H1 (cell line): Measurements from ENCODE around the gene LDLRAD4. TPM values are rescaled to one million over a fixed set of nuclear protein-coding genes. Genes with fewer than 3 reads are reported as not detected.

ENCODE experiments used
- GABPA ChIP-seq: IDR thresholded peaks from 2 replicates; pipeline ENCODE4 v1.6.1; 2011; ENCODE audit warnings: mild to moderate bottlenecking, low read length, moderate library complexity, borderline replicate concordance; ENCODE audit not compliant: insufficient read depth
- GTF2F1 ChIP-seq: IDR thresholded peaks from 2 replicates; pipeline ENCODE4 v1.6.1; 2012; ENCODE audit warnings: low read depth, low read length, improper control_type of control experiment, borderline replicate concordance
- KDM4A ChIP-seq: IDR thresholded peaks from one replicate; pipeline ENCODE4 v1.7.1; 2012; ENCODE audit warnings: low read depth, mild to moderate bottlenecking, moderate library complexity, low read length, inconsistent platforms; ENCODE audit not compliant: severe bottlenecking
- POLR2A ChIP-seq, 2 experiments: IDR thresholded peaks; 1 replicate in 1 of 2; 2 replicates in 1 of 2; pipeline ENCODE4 v1.6.1; 2011; ENCODE audit warnings: low read depth in 2 of 2, low read length in 2 of 2, mild to moderate bottlenecking in 2 of 2; ENCODE audit errors: control extremely low read depth in 1 of 2
- SAP30 ChIP-seq: fragments of 300-600 bp; sonication (generic); IDR thresholded peaks from 2 replicates; pipeline ENCODE4 v1.7.1; 2012; ENCODE audit warnings: low read length, moderate library complexity, mild to moderate bottlenecking, inconsistent platforms; ENCODE audit not compliant: insufficient read depth, insufficient replicate concordance
- SP4 ChIP-seq: IDR thresholded peaks from 2 replicates; pipeline ENCODE4 v1.6.1; 2012; ENCODE audit warnings: low read length, inconsistent platforms
- TEAD4 ChIP-seq: IDR thresholded peaks from 2 replicates; pipeline ENCODE4 v1.6.1; 2012; ENCODE audit warnings: low read depth, low read length, inconsistent platforms, mixed read lengths
- ZNF274 ChIP-seq: IDR thresholded peaks from 2 replicates; pipeline ENCODE4 v1.7.0; 2012; ENCODE audit warnings: low read length, borderline replicate concordance; ENCODE audit errors: extremely low read depth
- polyA plus RNA-seq, 7 experiments: library from polyadenylated mRNA; depleted of rRNA in 3 of 7; stranded (reverse) in 5 of 7; unstranded in 2 of 7; fragments of >200 nt in 5 of 7; fragments of 200-250 nt in 2 of 7; gene quantifications; 1 replicate in 5 of 7; 2 replicates in 1 of 7; 4 replicates in 1 of 7; pipeline versions ENCODE4 v1.2.1 to v1.2.3, GENCODE V29; 2011 to 2013; ENCODE audit warnings: missing spikeins in 2 of 7, mixed read lengths in 2 of 7
- total RNA-seq: library from RNA; stranded (reverse); fragmentation: NEBNext Ultra II Directional; extraction: Animal tissue kit (Norgen Biotek cat#: 25700); gene quantifications from 2 replicates; pipeline ENCODE4 v1.2.1, GENCODE V29; 2021
- TF ChIP-seq, protein P1 (sequence below): fragments of 300-600 bp; sonication (generic); IDR thresholded peaks from 2 replicates; pipeline ENCODE4 v1.7.1; 2012; ENCODE audit warnings: low read length, moderate library complexity, mild to moderate bottlenecking, inconsistent platforms; ENCODE audit not compliant: insufficient replicate concordance
- TF ChIP-seq, protein P2 (sequence below): IDR thresholded peaks from 2 replicates; pipeline ENCODE4 v1.6.1; 2012; ENCODE audit warnings: inconsistent platforms

LDLRAD4 gene
- total and polyA plus RNA-seq, 2 of the 8 experiments (the other 6 are each of a cell fraction or from before 2014, with no cell fraction given): 0.77 to 1.4 TPM

- TF ChIP-seq, protein P1, sequence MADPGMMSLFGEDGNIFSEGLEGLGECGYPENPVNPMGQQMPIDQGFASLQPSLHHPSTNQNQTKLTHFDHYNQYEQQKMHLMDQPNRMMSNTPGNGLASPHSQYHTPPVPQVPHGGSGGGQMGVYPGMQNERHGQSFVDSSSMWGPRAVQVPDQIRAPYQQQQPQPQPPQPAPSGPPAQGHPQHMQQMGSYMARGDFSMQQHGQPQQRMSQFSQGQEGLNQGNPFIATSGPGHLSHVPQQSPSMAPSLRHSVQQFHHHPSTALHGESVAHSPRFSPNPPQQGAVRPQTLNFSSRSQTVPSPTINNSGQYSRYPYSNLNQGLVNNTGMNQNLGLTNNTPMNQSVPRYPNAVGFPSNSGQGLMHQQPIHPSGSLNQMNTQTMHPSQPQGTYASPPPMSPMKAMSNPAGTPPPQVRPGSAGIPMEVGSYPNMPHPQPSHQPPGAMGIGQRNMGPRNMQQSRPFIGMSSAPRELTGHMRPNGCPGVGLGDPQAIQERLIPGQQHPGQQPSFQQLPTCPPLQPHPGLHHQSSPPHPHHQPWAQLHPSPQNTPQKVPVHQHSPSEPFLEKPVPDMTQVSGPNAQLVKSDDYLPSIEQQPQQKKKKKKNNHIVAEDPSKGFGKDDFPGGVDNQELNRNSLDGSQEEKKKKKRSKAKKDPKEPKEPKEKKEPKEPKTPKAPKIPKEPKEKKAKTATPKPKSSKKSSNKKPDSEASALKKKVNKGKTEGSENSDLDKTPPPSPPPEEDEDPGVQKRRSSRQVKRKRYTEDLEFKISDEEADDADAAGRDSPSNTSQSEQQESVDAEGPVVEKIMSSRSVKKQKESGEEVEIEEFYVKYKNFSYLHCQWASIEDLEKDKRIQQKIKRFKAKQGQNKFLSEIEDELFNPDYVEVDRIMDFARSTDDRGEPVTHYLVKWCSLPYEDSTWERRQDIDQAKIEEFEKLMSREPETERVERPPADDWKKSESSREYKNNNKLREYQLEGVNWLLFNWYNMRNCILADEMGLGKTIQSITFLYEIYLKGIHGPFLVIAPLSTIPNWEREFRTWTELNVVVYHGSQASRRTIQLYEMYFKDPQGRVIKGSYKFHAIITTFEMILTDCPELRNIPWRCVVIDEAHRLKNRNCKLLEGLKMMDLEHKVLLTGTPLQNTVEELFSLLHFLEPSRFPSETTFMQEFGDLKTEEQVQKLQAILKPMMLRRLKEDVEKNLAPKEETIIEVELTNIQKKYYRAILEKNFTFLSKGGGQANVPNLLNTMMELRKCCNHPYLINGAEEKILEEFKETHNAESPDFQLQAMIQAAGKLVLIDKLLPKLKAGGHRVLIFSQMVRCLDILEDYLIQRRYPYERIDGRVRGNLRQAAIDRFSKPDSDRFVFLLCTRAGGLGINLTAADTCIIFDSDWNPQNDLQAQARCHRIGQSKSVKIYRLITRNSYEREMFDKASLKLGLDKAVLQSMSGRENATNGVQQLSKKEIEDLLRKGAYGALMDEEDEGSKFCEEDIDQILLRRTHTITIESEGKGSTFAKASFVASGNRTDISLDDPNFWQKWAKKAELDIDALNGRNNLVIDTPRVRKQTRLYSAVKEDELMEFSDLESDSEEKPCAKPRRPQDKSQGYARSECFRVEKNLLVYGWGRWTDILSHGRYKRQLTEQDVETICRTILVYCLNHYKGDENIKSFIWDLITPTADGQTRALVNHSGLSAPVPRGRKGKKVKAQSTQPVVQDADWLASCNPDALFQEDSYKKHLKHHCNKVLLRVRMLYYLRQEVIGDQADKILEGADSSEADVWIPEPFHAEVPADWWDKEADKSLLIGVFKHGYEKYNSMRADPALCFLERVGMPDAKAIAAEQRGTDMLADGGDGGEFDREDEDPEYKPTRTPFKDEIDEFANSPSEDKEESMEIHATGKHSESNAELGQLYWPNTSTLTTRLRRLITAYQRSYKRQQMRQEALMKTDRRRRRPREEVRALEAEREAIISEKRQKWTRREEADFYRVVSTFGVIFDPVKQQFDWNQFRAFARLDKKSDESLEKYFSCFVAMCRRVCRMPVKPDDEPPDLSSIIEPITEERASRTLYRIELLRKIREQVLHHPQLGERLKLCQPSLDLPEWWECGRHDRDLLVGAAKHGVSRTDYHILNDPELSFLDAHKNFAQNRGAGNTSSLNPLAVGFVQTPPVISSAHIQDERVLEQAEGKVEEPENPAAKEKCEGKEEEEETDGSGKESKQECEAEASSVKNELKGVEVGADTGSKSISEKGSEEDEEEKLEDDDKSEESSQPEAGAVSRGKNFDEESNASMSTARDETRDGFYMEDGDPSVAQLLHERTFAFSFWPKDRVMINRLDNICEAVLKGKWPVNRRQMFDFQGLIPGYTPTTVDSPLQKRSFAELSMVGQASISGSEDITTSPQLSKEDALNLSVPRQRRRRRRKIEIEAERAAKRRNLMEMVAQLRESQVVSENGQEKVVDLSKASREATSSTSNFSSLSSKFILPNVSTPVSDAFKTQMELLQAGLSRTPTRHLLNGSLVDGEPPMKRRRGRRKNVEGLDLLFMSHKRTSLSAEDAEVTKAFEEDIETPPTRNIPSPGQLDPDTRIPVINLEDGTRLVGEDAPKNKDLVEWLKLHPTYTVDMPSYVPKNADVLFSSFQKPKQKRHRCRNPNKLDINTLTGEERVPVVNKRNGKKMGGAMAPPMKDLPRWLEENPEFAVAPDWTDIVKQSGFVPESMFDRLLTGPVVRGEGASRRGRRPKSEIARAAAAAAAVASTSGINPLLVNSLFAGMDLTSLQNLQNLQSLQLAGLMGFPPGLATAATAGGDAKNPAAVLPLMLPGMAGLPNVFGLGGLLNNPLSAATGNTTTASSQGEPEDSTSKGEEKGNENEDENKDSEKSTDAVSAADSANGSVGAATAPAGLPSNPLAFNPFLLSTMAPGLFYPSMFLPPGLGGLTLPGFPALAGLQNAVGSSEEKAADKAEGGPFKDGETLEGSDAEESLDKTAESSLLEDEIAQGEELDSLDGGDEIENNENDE: no peak
- no peak for TF ChIP-seq KDM4A
- TF ChIP-seq SP4: no peak
- no peak for TF ChIP-seq TEAD4
- TF ChIP-seq GABPA: no peak
- TF ChIP-seq SAP30: no peak
- TF ChIP-seq, protein P2, sequence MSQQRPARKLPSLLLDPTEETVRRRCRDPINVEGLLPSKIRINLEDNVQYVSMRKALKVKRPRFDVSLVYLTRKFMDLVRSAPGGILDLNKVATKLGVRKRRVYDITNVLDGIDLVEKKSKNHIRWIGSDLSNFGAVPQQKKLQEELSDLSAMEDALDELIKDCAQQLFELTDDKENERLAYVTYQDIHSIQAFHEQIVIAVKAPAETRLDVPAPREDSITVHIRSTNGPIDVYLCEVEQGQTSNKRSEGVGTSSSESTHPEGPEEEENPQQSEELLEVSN: no peak
- no peak for TF ChIP-seq ZNF274
- no peak for TF ChIP-seq GTF2F1
- no peak for TF ChIP-seq POLR2A (IDR thresholded peaks at IDR 0.05; ENCODE audit: control extremely low read depth in 1 of 2, low read depth in 2 of 2, low read length in 2 of 2)
Measured at GRCh38 chr18:13625843-13626543, 407.4 kb downstream of the LDLRAD4 start (continued).
